IPS-NIHi7 (cell line): Measurements from ENCODE around the gene GREB1.
A peak's percentile ranks its signal among the peaks of the same experiment; 100 is the strongest.

Experiments used
- DNase-seq: peaks from one replicate; pipeline ENCODE4 v3.0.0; 2012; ENCODE audit warnings: mixed read lengths; ENCODE audit errors: extremely low spot score

GREB1 gene

GRCh38 chr2:11661891-11662435 lies 128.1 kb downstream of the GREB1 start:
- DNase-seq: no peak

GRCh38 chr2:11662882-11663281 lies 129.0 kb downstream of the GREB1 start:
- DNase-seq: no peak

DNA sequence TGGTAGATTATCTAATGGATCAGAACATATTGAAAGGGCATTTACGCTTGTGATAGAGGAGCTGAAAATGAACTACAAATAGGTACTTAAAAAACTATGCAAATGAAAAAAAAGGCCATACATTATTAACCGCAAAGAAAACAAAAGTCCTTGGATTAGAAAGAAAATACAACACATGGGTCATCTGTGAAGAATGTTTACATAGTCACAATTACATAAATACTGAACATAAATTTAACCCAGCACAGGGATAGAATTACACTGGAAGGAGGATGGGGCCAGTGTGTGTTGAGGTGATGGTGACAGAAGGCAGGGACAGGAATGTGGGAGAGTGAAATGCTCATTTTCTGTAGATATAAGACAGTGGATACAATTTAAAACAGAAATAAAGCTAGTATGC lies 129.6 kb downstream of the GREB1 start:
- no peak for DNase-seq

- no peak for DNase-seq
Observed at GRCh38 chr2:11665028-11665427, 131.2 kb downstream of the GREB1 start.

DNA sequence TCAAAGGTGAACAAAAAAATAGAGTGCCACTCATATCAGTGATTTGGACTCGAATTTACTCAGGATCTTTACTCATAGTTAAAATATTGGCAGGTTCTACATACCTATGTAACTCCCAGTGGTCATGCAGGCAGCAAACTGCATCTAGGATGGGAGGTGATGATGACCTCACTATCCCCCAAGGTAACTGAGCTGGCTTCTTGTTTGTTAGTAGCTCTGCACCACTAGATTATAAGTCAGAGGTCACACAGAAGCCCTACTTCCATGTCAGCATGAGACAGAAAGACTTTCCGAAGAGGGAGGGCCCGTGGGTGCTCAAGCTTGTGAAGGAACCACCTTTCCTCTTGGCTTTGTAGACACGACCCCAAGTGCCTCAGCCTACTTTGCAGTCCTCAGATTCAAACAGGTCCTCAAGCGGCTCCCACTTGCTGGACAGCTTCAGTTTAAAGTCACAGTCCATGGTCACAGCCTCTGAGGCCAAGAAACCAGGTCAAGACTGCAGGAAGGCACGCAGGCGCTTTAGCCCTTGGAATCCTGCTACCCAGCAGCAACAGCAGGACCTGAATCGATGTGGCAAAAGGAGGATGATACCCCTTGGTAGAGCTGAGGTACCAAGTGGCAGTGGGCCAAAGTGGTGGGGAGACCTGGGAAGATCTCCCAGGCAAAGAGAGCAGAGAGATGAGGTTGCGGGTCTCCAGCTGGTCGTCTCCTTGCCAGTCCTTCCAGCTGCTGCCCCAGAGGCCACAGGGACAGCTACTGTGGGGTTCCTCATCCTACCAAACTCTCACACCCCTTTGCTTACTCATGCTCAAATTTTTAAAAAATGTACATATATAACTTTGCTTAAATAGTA lies 131.9 kb downstream of the GREB1 start:
- no peak for DNase-seq

DNA sequence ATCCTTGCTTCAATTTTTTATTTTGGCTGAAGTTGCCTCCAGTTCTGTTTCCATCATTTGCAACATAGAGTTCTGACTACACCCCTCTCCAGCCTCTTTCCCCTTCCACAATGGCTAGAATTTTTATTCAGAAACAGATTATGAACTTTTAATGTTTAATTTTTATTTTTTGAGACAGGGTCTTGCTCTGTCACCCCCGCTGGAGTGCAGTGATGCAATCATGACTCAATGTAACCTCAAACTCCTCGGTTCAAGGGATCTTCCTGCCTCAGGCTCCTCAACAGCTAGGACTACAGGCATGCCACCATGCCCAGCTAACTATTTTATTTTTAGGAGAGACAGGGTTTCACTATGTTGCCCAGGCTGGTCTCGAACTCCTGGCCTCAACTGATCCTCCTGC lies 133.3 kb downstream of the GREB1 start:
- DNase-seq: no peak

GRCh38 chr2:11667866-11668637 lies 134.2 kb downstream of the GREB1 start:
- no peak for DNase-seq

GRCh38 chr2:11669454-11670291 lies 135.8 kb downstream of the GREB1 start, which contains the start of gene NTSR2:
NTSR2 (minus strand) TSS chr2:11670195; CDS start chr2:11670129, 66 bp downstream.
- peak; percentile 95 for DNase-seq

GRCh38 chr2:11672407-11672806 lies 138.6 kb downstream of the GREB1 start:
- DNase-seq: no peak

DNA sequence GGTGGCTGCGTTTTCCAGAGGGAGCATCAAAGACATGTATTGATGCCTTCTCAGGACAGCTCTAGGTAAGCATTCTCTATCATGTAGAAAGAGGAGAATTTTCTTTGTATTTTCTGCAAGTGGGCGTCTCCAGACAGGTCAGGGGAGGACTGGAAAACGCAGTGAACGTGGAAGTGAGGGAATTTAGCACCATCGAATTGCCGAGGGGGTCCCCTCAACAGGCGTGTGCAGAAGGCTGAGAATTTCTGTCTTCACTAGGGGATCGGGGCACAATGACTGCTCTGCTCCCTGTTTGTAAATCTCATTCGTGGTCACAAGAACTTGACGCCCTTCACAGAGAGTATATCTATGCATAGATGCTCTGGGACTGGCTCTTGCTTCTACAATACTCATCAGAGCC lies 141.1 kb downstream of the GREB1 start:
- no peak for DNase-seq

DNA sequence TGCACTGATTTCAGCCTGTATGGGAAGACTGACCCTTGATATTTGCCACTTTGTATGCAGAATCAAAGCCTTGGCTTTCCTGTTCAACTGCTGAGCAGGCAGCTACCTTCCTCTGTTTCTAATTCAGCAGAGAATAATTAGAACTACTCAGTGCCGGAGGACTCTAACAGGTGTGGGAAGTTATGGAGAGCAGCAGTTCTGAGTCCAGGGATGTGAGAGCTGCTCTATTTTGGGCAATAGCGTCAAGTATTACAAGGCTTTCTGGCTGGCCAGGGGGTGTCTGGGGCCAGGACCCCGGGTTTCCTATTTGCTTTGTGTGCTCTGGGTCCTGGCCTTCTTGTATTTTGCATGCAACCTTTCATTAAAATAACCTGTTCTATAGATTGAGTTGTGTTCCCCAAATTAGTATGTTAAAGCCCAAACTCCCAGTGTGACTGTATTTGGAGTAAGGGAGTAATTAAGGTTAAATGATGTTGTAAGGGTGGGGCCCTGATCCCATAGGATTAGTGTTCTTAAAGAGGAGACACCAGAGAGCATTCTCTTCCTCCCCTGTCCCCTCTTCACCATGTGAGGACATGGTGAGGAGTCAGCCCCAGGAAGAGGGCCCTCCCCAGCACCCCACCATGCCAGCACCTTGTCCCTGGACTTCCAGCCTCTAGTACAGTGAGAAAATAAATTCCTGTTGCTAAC lies 141.7 kb downstream of the GREB1 start:
- DNase-seq: no peak

- no peak for DNase-seq
Observed at GRCh38 chr2:11676640-11677039, 142.8 kb downstream of the GREB1 start.

- DNase-seq: peak; percentile 62
Observed at GRCh38 chr2:11677136-11678055, 143.6 kb downstream of the GREB1 start.

GRCh38 chr2:11678306-11678960 lies 144.6 kb downstream of the GREB1 start:
- no peak for DNase-seq

GRCh38 chr2:11679016-11679415 lies 145.2 kb downstream of the GREB1 start:
- DNase-seq: no peak

DNA sequence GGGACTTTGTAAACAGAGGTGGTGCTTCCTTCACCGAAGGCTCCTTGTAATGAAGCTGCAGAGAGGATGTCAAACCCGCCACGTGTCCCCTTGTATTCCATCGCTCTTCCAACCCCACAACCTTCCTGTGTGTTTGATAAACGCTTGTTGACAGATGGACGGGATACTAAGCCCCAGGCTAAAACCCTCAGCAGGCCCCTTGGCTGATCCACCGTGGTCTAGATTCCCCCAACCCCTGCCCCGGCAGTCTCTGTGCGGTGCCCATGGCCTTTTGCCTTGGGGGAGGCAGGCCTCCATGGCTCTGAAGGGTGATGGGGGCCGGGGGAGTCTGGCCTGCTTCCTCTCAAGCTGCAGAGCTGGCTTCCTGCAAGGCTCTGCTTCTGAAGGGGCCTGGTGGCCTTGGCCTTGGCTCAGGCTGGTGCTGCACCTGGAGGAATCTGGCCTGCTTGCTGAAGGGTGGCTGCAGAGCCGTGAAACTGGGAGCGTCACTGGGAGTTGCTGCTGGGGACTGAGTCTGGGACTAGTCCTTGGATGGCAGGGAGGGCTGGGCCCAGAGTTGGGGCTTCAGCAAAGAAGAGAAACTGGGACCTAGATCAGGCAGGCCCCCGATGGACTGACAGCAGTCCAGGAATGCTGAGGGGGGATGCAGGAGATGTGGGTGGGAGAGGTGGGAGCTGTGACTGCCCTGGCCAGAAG lies 145.8 kb downstream of the GREB1 start:
- no peak for DNase-seq

DNA sequence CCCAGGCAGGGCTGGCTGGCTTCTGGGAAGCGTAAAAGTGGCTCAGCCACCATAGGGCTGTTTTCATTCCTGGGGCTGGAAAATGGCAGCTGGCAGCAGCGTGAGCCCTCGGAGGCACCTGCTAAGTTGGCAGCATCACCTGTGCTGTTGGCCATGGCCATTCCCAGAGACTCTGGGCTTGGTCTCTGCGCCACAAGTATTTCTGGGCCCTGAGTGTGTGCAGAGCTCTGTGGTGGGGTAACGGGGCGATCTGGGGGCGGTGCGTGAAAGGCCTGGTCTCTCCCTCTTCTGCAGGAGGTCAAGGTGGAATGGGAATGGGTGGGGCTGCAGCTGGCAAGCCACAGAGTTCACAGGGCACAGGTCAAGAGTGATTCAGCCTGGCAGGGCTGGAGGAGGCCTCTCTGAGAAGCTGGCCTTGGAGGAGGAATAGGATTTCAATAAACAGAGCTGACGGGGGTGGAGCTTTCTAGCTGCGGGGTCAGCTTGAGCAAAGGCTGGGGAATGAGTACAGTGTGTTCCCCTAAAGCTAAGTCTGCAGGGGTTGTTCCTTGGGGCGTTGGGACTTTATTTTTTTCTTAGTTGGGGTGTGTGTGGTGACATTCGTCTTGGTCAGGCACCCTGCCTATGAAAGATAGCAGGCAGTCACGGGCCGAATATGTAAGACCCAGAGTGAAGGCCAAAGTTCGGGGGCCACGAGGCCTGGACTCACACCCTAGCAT lies 146.5 kb downstream of the GREB1 start:
- DNase-seq: no peak
